IMR-90 (cell line): ENCODE data around the gene RPRML. TPM values are rescaled to one million over a fixed set of nuclear protein-coding genes. Genes with fewer than 3 reads are reported as not detected.
"Not testable (repeated sequence)": the region's sequence is repeated elsewhere in the genome, so short reads cannot be mapped to it uniquely, and the experiment has no call there.

Source experiments
- ATAC-seq: fragments of 200-7000 bp; cut with Tn5 transposase; 2 replicates; pipeline ENCODE4 v1.9.1; 2020; ENCODE audit warnings: low read depth, mild to moderate bottlenecking, moderate library complexity
- BruUV-seq: library from RNA; stranded (reverse); fragments of 400-500 nt; replicated peaks from 2 replicates; lab custom pipeline; 2021; lab: Mats Ljungman, UMichigan
- CTCF ChIA-PET: fragments of 300-600 bp; formaldehyde crosslinking; extraction: SDS; loops from one replicate; lab custom pipeline; 2021; ENCODE audit warnings: antibody characterized with exemption; lab: Yijun Ruan, JAX
- POLR2A ChIA-PET: fragments of 300-600 bp; sonication (Branson Sonifier 250); formaldehyde crosslinking; loops from one replicate; lab custom pipeline; 2022; ENCODE audit warnings: antibody characterized with exemption; ENCODE audit not compliant: unreplicated experiment; lab: Charles Lee
- DNase-seq: peaks from one replicate; pipeline ENCODE4 v3.0.0; 2013
- H2AFZ ChIP-seq: replicated peaks from 2 replicates; pipeline ENCODE3; 2013; ENCODE audit warnings: low read length, mild to moderate bottlenecking; ENCODE audit not compliant: poor library complexity
- H2AK5ac ChIP-seq: 2 replicates; pipeline ENCODE4 v1.6.1; 2013; ENCODE audit warnings: low read depth, low read length, inconsistent platforms
- H2AK9ac ChIP-seq: replicated peaks from 2 replicates; pipeline ENCODE3; 2013; ENCODE audit warnings: mild to moderate bottlenecking, low read depth, low read length, moderate library complexity; ENCODE audit not compliant: poor library complexity
- H2BK120ac ChIP-seq: 2 replicates; pipeline ENCODE4 v1.6.1; 2013; ENCODE audit warnings: low read depth, low read length, inconsistent platforms
- H2BK15ac ChIP-seq: 3 replicates; pipeline ENCODE4 v1.6.1; 2013; ENCODE audit warnings: low read depth, low read length, inconsistent platforms
- H2BK20ac ChIP-seq: 2 replicates; pipeline ENCODE4 v1.6.1; 2013; ENCODE audit warnings: low read depth, mild to moderate bottlenecking, inconsistent platforms, low read length, moderate library complexity
- H2BK5ac ChIP-seq: 2 replicates; pipeline ENCODE4 v1.6.1; 2013; ENCODE audit warnings: mild to moderate bottlenecking, low read depth, low read length, inconsistent platforms; ENCODE audit not compliant: poor library complexity, severe bottlenecking
- H3K14ac ChIP-seq: replicated peaks from 2 replicates; pipeline ENCODE4 v1.6.1; 2013; ENCODE audit warnings: low read depth, low read length, inconsistent platforms
- H3K18ac ChIP-seq: 2 replicates; pipeline ENCODE4 v1.6.1; 2013; ENCODE audit warnings: low read depth, low read length, control low read depth
- H3K23ac ChIP-seq: 2 replicates; pipeline ENCODE4 v1.6.1; 2013; ENCODE audit warnings: low read depth, low read length, inconsistent platforms
- H3K27ac ChIP-seq: 2 replicates; pipeline ENCODE4 v1.5.1; 2013; ENCODE audit warnings: mild to moderate bottlenecking, control low read depth, low read length; ENCODE audit not compliant: insufficient read depth
- H3K27me3 ChIP-seq: 2 replicates; pipeline ENCODE4 v1.6.1; 2013; ENCODE audit warnings: low read length; ENCODE audit not compliant: control insufficient read depth, insufficient read depth
- H3K36me3 ChIP-seq: 2 replicates; pipeline ENCODE4 v1.6.1; 2013; ENCODE audit warnings: low read length, mixed read lengths; ENCODE audit not compliant: control insufficient read depth, insufficient read depth
- H3K4ac ChIP-seq: 2 replicates; pipeline ENCODE4 v1.6.1; 2013; ENCODE audit warnings: low read depth, low read length, inconsistent platforms
- H3K4me1 ChIP-seq: 2 replicates; pipeline ENCODE4 v1.6.1; 2013; ENCODE audit warnings: low read length, mixed read lengths; ENCODE audit not compliant: control insufficient read depth, insufficient read depth
- H3K4me2 ChIP-seq: 2 replicates; pipeline ENCODE4 v1.6.1; 2013; ENCODE audit warnings: low read depth, mild to moderate bottlenecking, control low read depth, low read length, moderate library complexity
- H3K4me3 ChIP-seq: 2 replicates; pipeline ENCODE4 v1.5.1; 2013; ENCODE audit warnings: low read depth, mild to moderate bottlenecking, control low read depth, low read length, moderate library complexity; ENCODE audit not compliant: insufficient read depth
- H3K56ac ChIP-seq: 2 replicates; pipeline ENCODE4 v1.6.1; 2013; ENCODE audit warnings: low read length, inconsistent platforms; ENCODE audit not compliant: insufficient read depth; ENCODE audit errors: extremely low read depth
- H3K79me1 ChIP-seq, 2 experiments: 2 replicates each; pipeline ENCODE4 v1.6.1; 2013; ENCODE audit warnings: low read length in 2 of 2, inconsistent platforms in 1 of 2, low read depth in 1 of 2
- H3K9ac ChIP-seq: 2 replicates; pipeline ENCODE4 v1.6.1; 2013; ENCODE audit warnings: low read depth, low read length, control low read depth
- H3K9me1 ChIP-seq: 2 replicates; pipeline ENCODE4 v1.6.1; 2013; ENCODE audit warnings: low read length, inconsistent platforms; ENCODE audit not compliant: insufficient read depth
- H3K9me3 ChIP-seq: 2 replicates; pipeline ENCODE4 v1.6.1; 2013; ENCODE audit warnings: low read length; ENCODE audit not compliant: control insufficient read depth, insufficient read depth
- H4K20me1 ChIP-seq: 2 replicates; pipeline ENCODE4 v1.6.1; 2013; ENCODE audit warnings: low read length, inconsistent platforms; ENCODE audit not compliant: insufficient read depth
- H4K5ac ChIP-seq: 2 replicates; pipeline ENCODE4 v1.6.1; 2013; ENCODE audit warnings: mild to moderate bottlenecking, low read depth, low read length, control low read depth
- H4K8ac ChIP-seq, 2 experiments: 2 replicates each; pipeline ENCODE4 v1.6.1; 2013; ENCODE audit warnings: low read depth in 2 of 2, low read length in 2 of 2, control low read depth in 1 of 2, inconsistent platforms in 1 of 2
- H4K91ac ChIP-seq: 2 replicates; pipeline ENCODE4 v1.6.1; 2013; ENCODE audit warnings: low read depth, low read length, inconsistent platforms; ENCODE audit not compliant: insufficient read depth
- CHD1 ChIP-seq: IDR thresholded peaks from 2 replicates; pipeline ENCODE4 v1.6.1; 2012; ENCODE audit warnings: low read depth, low read length, improper control_type of control experiment
- FOS ChIP-seq: fragments of 150-350 bp; IDR thresholded peaks from 2 replicates; pipeline ENCODE4 v1.6.1; 2016; ENCODE audit warnings: low read depth, low read length
- MAFK ChIP-seq: IDR thresholded peaks from 2 replicates; pipeline ENCODE4 v1.6.1; 2012; ENCODE audit warnings: low read depth, low read length, improper control_type of control experiment
- MAZ ChIP-seq: IDR thresholded peaks from 2 replicates; pipeline ENCODE4 v1.6.1; 2012; ENCODE audit warnings: low read depth, mild to moderate bottlenecking, low read length, improper control_type of control experiment, moderate library complexity, borderline replicate concordance
- POLR2A ChIP-seq: IDR thresholded peaks from 2 replicates; pipeline ENCODE4 v1.6.1; 2012; ENCODE audit warnings: mild to moderate bottlenecking, low read depth, low read length
- RAD21 ChIP-seq: IDR thresholded peaks from 2 replicates; pipeline ENCODE4 v1.6.1; 2012; ENCODE audit warnings: low read length, improper control_type of control experiment
- RCOR1 ChIP-seq: IDR thresholded peaks from 2 replicates; pipeline ENCODE4 v1.6.1; 2012; ENCODE audit warnings: mild to moderate bottlenecking, low read length, improper control_type of control experiment; ENCODE audit not compliant: insufficient replicate concordance
- RFX5 ChIP-seq: IDR thresholded peaks from 2 replicates; pipeline ENCODE4 v1.8.0; 2012; ENCODE audit warnings: low read depth, mild to moderate bottlenecking, low read length, moderate library complexity
- SMC3 ChIP-seq: fragments of 150-350 bp; IDR thresholded peaks from 2 replicates; pipeline ENCODE4 v1.6.1; 2016; ENCODE audit warnings: low read depth, mild to moderate bottlenecking, antibody characterized with exemption, low read length, moderate library complexity
- USF2 ChIP-seq: fragments of 150-350 bp; IDR thresholded peaks from 2 replicates; pipeline ENCODE4 v1.6.1; 2017; ENCODE audit warnings: mild to moderate bottlenecking, antibody characterized with exemption, low read length, low read depth
- WGBS, 2 experiments: methylation state at CpG; one replicate each; pipeline versions ENCODE4 v1.1.5 to v1.1.7; 2013; ENCODE audit warnings: missing lambda C conversion rate in 2 of 2; ENCODE audit not compliant: insufficient read length in 1 of 2; ENCODE audit errors: extremely low coverage in 2 of 2; 5-methylcytosine and 5-hydroxymethylcytosine counted together
- dilution Hi-C: fragments of 300-500 bp; cut with HindIII; formaldehyde crosslinking; loops from one replicate; pipeline ENCODE4 v1.14.3; 2018; ENCODE audit warnings: low sequenced_read_pairs; ENCODE audit not compliant: unreplicated experiment
- in situ Hi-C: fragments of 300-500 bp; cut with MboI; formaldehyde crosslinking; loops from 3 replicates; pipeline ENCODE4 v1.14.3; 2019; ENCODE audit warnings: low sequenced_read_pairs, inconsistent platforms, mixed read lengths
- intact Hi-C: fragments of 100-400 bp; cut with micrococcal nuclease; formaldehyde crosslinking; loops from 2 replicates; pipeline ENCODE4 v1.10.0; 2022
- polyA plus RNA-seq, 3 experiments: library from polyadenylated mRNA; depleted of rRNA; stranded (reverse); fragments of >200 nt; gene quantifications; 2 replicates each; pipeline ENCODE4 v1.2.3, GENCODE V29; 2012; ENCODE audit warnings: low replicate concordance in 1 of 3
- total RNA-seq: library from RNA; depleted of rRNA; stranded (reverse); fragments of >200 nt; gene quantifications from 2 replicates; pipeline ENCODE4 v1.2.3, GENCODE V29; 2012

Gene RPRML
- total and polyA plus RNA-seq, 2 of the 4 experiments (the other 2 are of a cell fraction): not detected

- peaks cover 16% of the 10 kb centered on the region for H3K27me3 ChIP-seq
- H3K9ac ChIP-seq: no peak overlapping the region
- H3K9me3 ChIP-seq: peaks cover 2% of the 10 kb centered on the region; the same call in 1 of the 2 replicates
- no peak overlapping the region for H2BK20ac ChIP-seq
- POLR2A ChIA-PET: no interaction called here
- WGBS, 2 experiments: no CpG with 5 or more reads among the region's 8 CpGs
- dilution Hi-C loops (no loop called here), intact Hi-C loops (no loop called here), in situ Hi-C loops (no loop called here)
- H2AK9ac ChIP-seq: no peak overlapping the region
- H3K23ac ChIP-seq: no peak overlapping the region
- no peak overlapping the region for H3K18ac ChIP-seq
- no TSS peak for BruUV-seq
- H3K56ac ChIP-seq: no peak overlapping the region
- no peak overlapping the region for H4K8ac ChIP-seq
- ATAC-seq (no peak), DNase-seq (no peak)
- H3K4me3 ChIP-seq: no peak overlapping the region
- no peak overlapping the region for H4K91ac ChIP-seq
- H3K27ac ChIP-seq: no peak overlapping the region
- no peaks in the 10 kb centered on the region for H3K79me1 ChIP-seq
- CTCF ChIA-PET: interaction anchor here (0.6 kb wide), 1 partner anchor 16 kb away, joined by 3 read pairs; no protein-coding TSS in a partner anchor
- no peak overlapping the region for H3K4me2 ChIP-seq
- no peak overlapping the region for H2AFZ ChIP-seq
- TF ChIP-seq MAFK: no peak
- TF ChIP-seq RAD21: no peak
- no peak for TF ChIP-seq CHD1
- no peak for TF ChIP-seq RFX5
- no peak for TF ChIP-seq MAZ
- TF ChIP-seq SMC3: no peak
- TF ChIP-seq USF2: no peak
- TF ChIP-seq RCOR1: no peak
- TF ChIP-seq POLR2A: no peak
- no peak for TF ChIP-seq FOS
- no peak overlapping the region for H2BK15ac ChIP-seq
- no peak overlapping the region for H2BK120ac ChIP-seq
- no peak overlapping the region for H3K14ac ChIP-seq
- no peak overlapping the region for H3K4ac ChIP-seq
- no peaks in the 10 kb centered on the region; the same call in 1 of the 2 replicates for H3K9me1 ChIP-seq
- H4K5ac ChIP-seq: no peak overlapping the region
- no peaks in the 10 kb centered on the region for H3K36me3 ChIP-seq
- no peak overlapping the region for H2BK5ac ChIP-seq
- H4K20me1 ChIP-seq: no peaks in the 10 kb centered on the region
- H3K4me1 ChIP-seq: peaks cover 2% of the 10 kb centered on the region
- H2AK5ac ChIP-seq: no peak overlapping the region; the same call in 1 of the 2 replicates
Measured at GRCh38 chr17:46958041-46958591, 20.9 kb downstream of the RPRML start.

- DNase-seq, H4K20me1 ChIP-seq, POLR2A ChIA-PET, H4K8ac ChIP-seq, H3K27ac ChIP-seq, H3K9me3 ChIP-seq, H4K5ac ChIP-seq, H3K18ac ChIP-seq, H3K79me1 ChIP-seq, H3K9ac ChIP-seq, H3K9me1 ChIP-seq, H2AFZ ChIP-seq, H3K36me3 ChIP-seq, H3K14ac ChIP-seq, dilution Hi-C loops, H4K91ac ChIP-seq, ATAC-seq, H3K4me2 ChIP-seq, H2BK15ac ChIP-seq, H2BK20ac ChIP-seq, H2AK9ac ChIP-seq, H3K23ac ChIP-seq, H2BK120ac ChIP-seq, H3K56ac ChIP-seq, H3K27me3 ChIP-seq, intact Hi-C loops, H3K4ac ChIP-seq, H3K4me1 ChIP-seq, H2BK5ac ChIP-seq, H2AK5ac ChIP-seq, BruUV-seq, in situ Hi-C loops, H3K4me3 ChIP-seq: not testable (repeated sequence)
- no CpG with 5 or more reads among the region's 4 CpGs for WGBS, 2 experiments
- CTCF ChIA-PET: interaction anchor here (1.2 kb wide), 1 partner anchor 9 kb away, joined by 5 read pairs; no protein-coding TSS in a partner anchor
Measured at GRCh38 chr17:46953191-46953590, 25.9 kb downstream of the RPRML start.
